Aorta (tissue), 5 donors: ENCODE measurements around the gene BLID. TPM values are rescaled to one million over a fixed set of nuclear protein-coding genes. Genes with fewer than 3 reads are reported as not detected.

Source experiments
- ATAC-seq: fragments of 200-7000 bp; cut with Tn5 transposase; one replicate; pipeline ENCODE4 v1.9.1; 2022; ENCODE audit warnings: moderate library complexity; ENCODE audit not compliant: low FRiP score
- DNase-seq, 2 donors: peaks; one replicate each; pipeline ENCODE4 v3.0.0-alpha.2; 2020
- H3K27ac ChIP-seq, 2 donors: one replicate each; pipeline ENCODE4 v1.5.1; 2013; ENCODE audit warnings: low read length in 2 of 2, mild to moderate bottlenecking in 2 of 2, moderate library complexity in 2 of 2, control low read depth in 1 of 2, inconsistent platforms in 1 of 2, low read depth in 1 of 2
- H3K27me3 ChIP-seq, 2 donors: one replicate each; pipeline ENCODE4 v1.6.1; 2013; ENCODE audit warnings: control low read depth in 1 of 2, low read length in 1 of 2, mild to moderate bottlenecking in 1 of 2, moderate library complexity in 1 of 2; ENCODE audit not compliant: insufficient read depth in 2 of 2, control insufficient read depth in 1 of 2
- H3K36me3 ChIP-seq, 2 donors: one replicate each; pipeline ENCODE4 v1.6.1; 2013; ENCODE audit warnings: control low read depth in 1 of 2, low read length in 1 of 2, mild to moderate bottlenecking in 1 of 2; ENCODE audit not compliant: insufficient read depth in 2 of 2, control insufficient read depth in 1 of 2
- H3K4me1 ChIP-seq, 2 donors: one replicate each; pipeline ENCODE4 v1.6.1; 2013; ENCODE audit warnings: low read length in 2 of 2, control low read depth in 1 of 2, mild to moderate bottlenecking in 1 of 2, moderate library complexity in 1 of 2; ENCODE audit not compliant: insufficient read depth in 2 of 2, control insufficient read depth in 1 of 2
- H3K4me3 ChIP-seq, 2 donors: one replicate each; pipeline ENCODE4 v1.5.1; 2013; ENCODE audit warnings: low read length in 2 of 2, control low read depth in 1 of 2, mild to moderate bottlenecking in 1 of 2
- H3K9me3 ChIP-seq: one replicate; pipeline ENCODE4 v1.6.1; 2013; ENCODE audit warnings: mild to moderate bottlenecking, low read length; ENCODE audit not compliant: control insufficient read depth
- WGBS, 2 donors: extraction: QIAGEN DNeasy Blood & Tissue Kit; methylation state at CpG; one replicate each; pipeline ENCODE4 v1.1.7; 2013; 5-methylcytosine and 5-hydroxymethylcytosine counted together
- intact Hi-C, 2 donors: fragments of 100-400 bp; cut with DNase I; formaldehyde crosslinking; loops; one replicate each; pipeline versions ENCODE4 v1.14.2 to v1.15.0; 2022
- polyA plus RNA-seq, 2 donors: library from polyadenylated mRNA; stranded (reverse); fragments of 200-250 nt; gene quantifications; one replicate each; pipeline ENCODE4 v1.2.3, GENCODE V29; 2013
- total RNA-seq, 2 donors: library from RNA; stranded (reverse); fragmentation: NEBNext Ultra II Directional; extraction: Animal tissue kit (Norgen Biotek cat#: 25700); gene quantifications; one replicate each; pipeline ENCODE4 v1.2.1, GENCODE V29; 2021
- donor health status: healthy with polysubstance abuse.
- donor health status: Bipolar disorder and iron deficiency.
- donor health status: DM: no; HTN: no; CAD: no.
- donor health status: DM: no; HTN: no; CAD: no.
- donor health status: DM: yes; HTN: yes; CAD: no.

The BLID gene
- total and polyA plus RNA-seq, 4 donors = 0.43 to 19.0 (median 9.7) TPM; not detected in 1

DNA sequence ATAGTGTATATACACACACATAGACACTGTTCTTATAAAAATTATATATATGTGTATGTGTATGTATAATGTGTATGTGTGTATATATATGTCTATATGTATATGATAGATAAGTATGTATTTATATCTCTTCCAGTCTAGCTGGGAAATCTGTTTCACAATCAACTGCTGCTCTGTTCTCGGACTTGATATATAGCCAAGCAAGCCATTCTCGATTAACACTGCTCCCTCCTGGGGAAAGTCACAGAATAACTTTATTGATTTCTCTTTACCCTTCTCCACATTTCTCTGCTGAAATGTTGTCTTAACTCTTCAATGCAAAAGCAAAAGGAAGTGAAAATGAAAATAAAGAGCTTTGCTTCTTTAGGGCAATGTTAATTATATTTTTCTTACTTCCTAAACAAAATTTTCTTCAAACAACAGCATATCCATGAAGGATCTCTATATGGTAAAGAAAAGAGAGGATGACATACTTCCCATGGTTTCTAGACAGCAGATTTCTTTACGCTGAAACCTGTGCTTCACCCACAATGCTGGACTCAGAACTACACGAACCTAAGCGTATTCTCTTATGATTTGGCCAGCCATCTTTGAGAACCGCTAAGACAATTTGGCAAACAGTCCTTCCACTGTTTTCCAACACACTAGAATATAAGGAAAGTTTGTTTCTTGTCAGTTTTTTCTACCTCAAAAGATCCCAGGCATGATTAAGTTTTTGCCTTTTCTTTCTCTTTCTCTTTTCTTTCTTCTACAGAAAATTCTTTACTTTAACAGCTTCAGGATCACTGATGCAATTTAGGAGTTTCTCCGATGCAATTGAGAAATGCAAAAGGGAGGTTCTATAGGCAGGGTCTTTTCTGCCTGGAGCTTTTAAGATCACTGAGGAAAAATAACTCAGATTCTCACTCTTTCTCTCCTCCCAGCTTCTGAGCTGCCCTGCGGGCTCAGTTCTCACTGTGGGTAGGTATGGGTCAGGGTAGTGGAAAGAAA lies 1.9 kb downstream of the BLID start:
- intact Hi-C loops = no loop called here
- Histone ChIP-seq H3K9me3 (no peaks in the 10 kb centered on the region), H3K27me3 (no peaks in the 10 kb centered on the region), H3K4me3 (no peak overlapping the region), H3K36me3 (no peaks in the 10 kb centered on the region), H3K27ac (peak overlapping the region in 1 of 2 donors; percentile 82), H3K4me1 (peaks cover 2 to 14% of the 10 kb centered on the region in 2 donors)
- ATAC-seq = no peak
- no peak for DNase-seq
- 62 to 68% methylated on average over 8 of the region's 8 CpGs for WGBS, 2 donors

DNA sequence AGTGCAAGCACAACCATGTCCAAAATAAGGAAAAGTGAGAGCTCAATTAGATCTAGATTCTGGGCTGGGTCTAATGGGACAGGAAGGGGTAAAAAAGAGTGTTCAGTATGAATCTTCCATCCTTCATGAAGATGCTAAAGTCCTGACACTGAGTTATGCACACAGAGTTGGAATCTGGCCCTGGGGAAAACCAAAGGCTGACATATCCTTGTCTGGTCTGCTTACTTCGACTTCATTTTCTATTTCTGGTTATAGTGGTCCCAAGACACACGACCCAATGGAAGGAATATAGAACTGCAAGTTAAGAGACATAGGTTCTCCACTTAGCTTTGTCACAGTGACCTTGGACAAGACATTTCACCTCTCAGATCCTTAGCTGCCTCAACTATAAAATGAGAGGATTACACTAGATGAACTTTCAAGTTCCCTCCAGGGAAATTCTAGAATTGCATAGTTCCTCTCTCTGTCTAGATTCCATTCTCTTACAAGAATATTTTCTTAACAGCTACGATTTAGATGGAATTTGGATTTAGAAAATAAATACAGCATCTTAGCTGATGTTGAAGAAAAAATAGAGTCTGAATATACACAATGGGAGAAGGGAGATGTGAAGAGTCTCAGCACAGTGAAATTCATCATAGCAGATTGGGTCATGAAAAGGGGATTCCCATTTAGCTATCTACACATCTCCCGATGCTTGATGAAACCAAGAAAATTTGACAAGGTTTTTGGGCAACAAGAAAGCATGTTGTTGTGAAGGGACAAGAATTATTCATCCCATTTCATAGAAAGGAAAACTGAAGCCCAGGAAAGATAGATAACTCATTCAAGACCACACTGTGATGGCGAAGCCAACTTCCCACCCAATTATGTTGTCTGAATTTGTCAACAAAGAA lies 3.3 kb downstream of the BLID start:
- no peaks in the 10 kb centered on the region for H3K36me3 ChIP-seq
- peaks cover 5 to 18% of the 10 kb centered on the region in 2 donors for H3K4me1 ChIP-seq
- intact Hi-C loops = no loop called here
- H3K9me3 ChIP-seq = no peaks in the 10 kb centered on the region
- no peak overlapping the region for H3K4me3 ChIP-seq
- WGBS, 2 donors = 58 to 59% methylated on average over 5 of the region's 5 CpGs
- DNase-seq (no peak), ATAC-seq (no peak)
- no peak overlapping the region for H3K27ac ChIP-seq
- H3K27me3 ChIP-seq = no peaks in the 10 kb centered on the region

DNA sequence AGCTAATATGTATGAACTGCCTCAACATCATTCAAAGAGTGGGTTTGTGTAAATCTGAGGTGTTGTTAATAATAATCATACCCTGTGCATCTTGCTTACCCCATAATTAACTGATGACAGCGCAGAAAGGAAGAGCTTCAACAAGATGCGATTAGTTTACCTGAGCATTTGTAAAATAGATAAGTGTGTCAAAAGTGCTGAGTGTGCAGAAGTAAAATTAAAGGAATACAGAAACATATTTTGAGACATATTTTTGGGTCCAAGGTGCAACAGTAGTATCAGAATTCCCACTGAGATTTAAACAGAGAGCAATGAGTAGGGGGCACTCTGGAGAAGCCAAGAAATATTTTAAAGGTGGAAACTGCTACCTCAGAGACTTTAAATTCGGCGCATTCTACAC lies 6.1 kb downstream of the BLID start:
- Histone ChIP-seq H3K9me3 (no peaks in the 10 kb centered on the region), H3K27me3 (no peaks in the 10 kb centered on the region), H3K27ac (no peak overlapping the region), H3K4me1 (peaks cover 5 to 17% of the 10 kb centered on the region in 2 donors), H3K36me3 (no peaks in the 10 kb centered on the region), H3K4me3 (no peak overlapping the region)
- intact Hi-C loops = loop anchor here (5.0 to 10.0 kb wide), 4 partner anchors 245 to 397 kb away; no protein-coding TSS in a partner anchor
- ATAC-seq (no peak), DNase-seq (no peak)
- 89 to 91% methylated on average over 4 of the region's 4 CpGs for WGBS, 2 donors

DNA sequence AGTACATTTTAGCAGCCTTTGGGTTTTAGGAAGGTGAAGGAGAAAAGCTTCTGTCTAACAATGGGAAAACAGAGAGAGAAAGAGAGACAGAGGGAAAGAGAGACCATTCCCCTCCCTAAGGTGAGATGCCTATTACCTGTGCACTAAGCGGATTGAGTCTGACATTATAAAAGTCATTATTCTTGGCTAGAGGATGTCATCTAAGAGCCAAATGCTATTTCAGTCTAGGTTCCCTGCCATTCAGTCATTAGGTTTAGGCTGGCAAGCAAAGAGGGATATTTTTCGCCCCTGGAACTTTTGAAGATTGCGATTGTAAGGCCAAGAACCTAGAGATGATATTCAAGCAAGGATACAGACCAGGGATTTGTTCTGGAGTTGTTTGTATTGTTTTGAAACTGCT lies 7.2 kb downstream of the BLID start:
- intact Hi-C loops = loop anchor here (5.0 to 10.0 kb wide), 4 partner anchors 246 to 398 kb away; no protein-coding TSS in a partner anchor
- WGBS, 2 donors = 8 to 9% methylated on average over 3 of the region's 3 CpGs
- Histone ChIP-seq H3K27ac (peak overlapping the region; percentile 6 to 43), H3K9me3 (no peaks in the 10 kb centered on the region), H3K27me3 (no peaks in the 10 kb centered on the region), H3K4me1 (peaks cover 5 to 17% of the 10 kb centered on the region in 2 donors), H3K4me3 (no peak overlapping the region), H3K36me3 (no peaks in the 10 kb centered on the region)
- DNase-seq = no peak
- ATAC-seq = no peak

DNA sequence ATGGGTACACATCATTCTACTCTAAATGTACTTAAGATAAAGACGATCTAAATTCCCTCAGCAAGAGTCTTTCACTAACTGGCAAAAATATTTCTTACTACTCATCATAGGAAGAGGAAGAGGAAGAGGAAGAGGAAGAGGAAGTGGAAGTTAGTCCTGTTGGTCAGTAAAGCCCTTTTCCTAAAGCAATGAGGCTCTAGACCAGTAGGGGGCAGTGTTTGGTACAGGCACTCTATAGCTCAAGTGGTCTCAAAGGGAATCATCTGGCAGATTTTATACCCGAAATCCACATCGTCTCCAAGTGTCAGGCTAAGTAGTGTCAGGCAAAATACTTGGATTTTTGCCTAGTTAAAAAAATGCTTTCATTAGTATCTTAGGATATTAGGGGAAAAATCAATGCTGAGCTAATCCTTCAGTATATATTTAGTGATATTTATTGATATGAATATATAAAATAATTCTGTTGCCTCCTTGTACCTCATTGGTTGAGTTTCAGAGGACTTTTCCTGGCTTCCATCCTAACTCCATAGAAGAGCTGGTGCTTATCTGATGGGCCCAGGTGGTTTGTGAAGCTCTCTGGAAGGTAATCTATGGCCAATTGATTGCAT lies 7.7 kb downstream of the BLID start:
- no peaks in the 10 kb centered on the region for H3K9me3 ChIP-seq
- H3K27ac ChIP-seq = peak overlapping the region in 1 of 2 donors; percentile 44
- ATAC-seq = no peak
- no peaks in the 10 kb centered on the region for H3K27me3 ChIP-seq
- no peak overlapping the region for H3K4me3 ChIP-seq
- no peak for DNase-seq
- no peaks in the 10 kb centered on the region for H3K36me3 ChIP-seq
- intact Hi-C loops = loop anchor here (5.0 to 10.0 kb wide), 4 partner anchors 247 to 399 kb away; no protein-coding TSS in a partner anchor
- peaks cover 5 to 17% of the 10 kb centered on the region in 2 donors for H3K4me1 ChIP-seq
- 45 to 46% methylated on average over 3 of the region's 3 CpGs for whole genome bisulfite sequencing, 2 donors

DNA sequence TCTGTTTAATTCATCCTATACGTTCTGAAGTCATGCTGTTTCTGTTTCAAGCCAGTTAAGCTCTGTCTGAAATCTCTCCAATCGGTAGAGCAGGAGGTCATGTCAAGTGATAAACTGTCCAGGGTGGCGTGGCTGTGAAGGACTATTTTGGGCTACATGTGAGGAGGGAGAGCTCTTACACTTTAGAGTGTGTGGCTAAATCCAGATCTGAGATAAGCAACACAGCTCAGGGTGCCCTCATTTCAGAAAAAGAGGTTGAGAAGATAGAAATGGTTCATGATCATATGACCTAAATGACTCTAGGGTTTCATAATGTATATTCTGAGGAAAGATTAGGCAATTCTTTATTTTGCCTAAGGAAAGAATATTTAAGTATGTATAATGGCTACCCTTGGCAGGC lies 8.4 kb downstream of the BLID start:
- no peak for DNase-seq
- ATAC-seq = no peak
- no peaks in the 10 kb centered on the region for H3K27me3 ChIP-seq
- H3K9me3 ChIP-seq = no peaks in the 10 kb centered on the region
- no peak overlapping the region for H3K4me3 ChIP-seq
- H3K27ac ChIP-seq = peak overlapping the region; percentile 57 to 74
- H3K4me1 ChIP-seq = peaks cover 7 to 17% of the 10 kb centered on the region in 2 donors
- intact Hi-C loops = loop anchor here (5.0 to 10.0 kb wide), 4 partner anchors 247 to 400 kb away; no protein-coding TSS in a partner anchor
- WGBS, 2 donors = 3 to 7% methylated on average over 3 of the region's 3 CpGs
- no peaks in the 10 kb centered on the region for H3K36me3 ChIP-seq

DNA sequence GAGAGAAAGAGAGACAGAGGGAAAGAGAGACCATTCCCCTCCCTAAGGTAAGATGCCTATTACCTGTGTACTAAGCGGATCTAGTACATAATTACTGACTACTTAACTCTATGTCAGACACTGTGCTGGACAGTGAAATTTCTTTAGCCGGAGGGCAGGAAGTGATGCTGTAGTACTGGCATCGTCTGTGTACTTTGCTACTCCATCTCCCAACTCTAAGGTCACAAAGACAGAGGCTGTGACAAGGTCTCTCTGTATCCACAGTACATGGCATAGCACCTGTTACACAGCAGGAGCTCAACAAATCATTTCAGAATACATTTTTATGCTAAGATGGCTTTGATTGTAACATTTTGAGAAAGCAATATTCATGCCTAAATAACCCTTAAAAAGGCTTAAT lies 9.0 kb downstream of the BLID start:
- H3K4me3 ChIP-seq = no peak overlapping the region
- no peak overlapping the region for H3K27ac ChIP-seq
- no peaks in the 10 kb centered on the region for H3K27me3 ChIP-seq
- no peak for ATAC-seq
- WGBS, 2 donors = 41 to 49% methylated on average over 3 of the region's 3 CpGs
- H3K4me1 ChIP-seq = peaks cover 7 to 17% of the 10 kb centered on the region in 2 donors
- DNase-seq = no peak
- no peaks in the 10 kb centered on the region for H3K36me3 ChIP-seq
- intact Hi-C loops = loop anchor here (5.0 to 10.0 kb wide), 4 partner anchors 248 to 400 kb away; no protein-coding TSS in a partner anchor
- no peaks in the 10 kb centered on the region for H3K9me3 ChIP-seq
